HG03108 (cell line): ENCODE data around the gene B9D1.
"Not testable (repeated sequence)": the region's sequence is repeated elsewhere in the genome, so short reads cannot be mapped to it uniquely, and the experiment has no call there.

Experiments
- ATAC-seq: cut with Tn5 transposase; IDR thresholded peaks from one replicate; pipeline ENCODE4 v1.9.1; 2021; ENCODE audit warnings: moderate library complexity; ENCODE audit not compliant: unreplicated experiment

B9D1 gene

GRCh38 chr17:19360772-19361171 lies 1.8 kb downstream of the B9D1 start:
- no peak for ATAC-seq

- no peak for ATAC-seq
These were observed 2.7 kb downstream of the B9D1 start for GRCh38 chr17:19359856-19360255.

GRCh38 chr17:19359151-19359550 lies 3.4 kb downstream of the B9D1 start:
- ATAC-seq, result no peak

DNA sequence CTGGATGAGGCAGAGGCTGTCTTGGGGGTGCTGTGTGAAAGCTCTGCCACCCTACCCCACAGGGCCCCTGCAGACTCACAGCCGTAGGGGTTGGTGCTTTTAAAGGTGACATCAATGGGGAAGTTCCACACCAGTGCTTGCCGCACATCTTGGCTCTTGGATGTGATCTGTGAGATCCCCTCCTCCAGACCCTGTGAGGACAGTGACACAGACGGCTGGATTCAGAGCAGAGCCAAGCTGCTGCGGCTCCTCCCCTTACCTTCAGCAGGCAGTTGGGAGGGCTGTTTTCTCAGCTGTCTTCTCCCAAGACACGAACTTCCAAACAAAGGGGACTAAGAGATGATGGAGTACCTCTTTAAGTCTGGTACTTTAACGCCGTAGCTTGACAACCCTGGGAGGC lies 4.8 kb downstream of the B9D1 start:
- no peak for ATAC-seq

- ATAC-seq, result no peak
These were observed 5.2 kb downstream of the B9D1 start for GRCh38 chr17:19357351-19357750.

- no peak for ATAC-seq
These were observed 7.8 kb downstream of the B9D1 start for GRCh38 chr17:19354748-19355147.

GRCh38 chr17:19353401-19353800 lies 9.1 kb downstream of the B9D1 start:
- not testable (repeated sequence) for ATAC-seq

- ATAC-seq, result no peak
These were observed 13.7 kb downstream of the B9D1 start for GRCh38 chr17:19348806-19349205.

- no peak for ATAC-seq
These were observed 14.4 kb downstream of the B9D1 start for GRCh38 chr17:19348081-19348650.

- no peak for ATAC-seq
These were observed 15.0 kb downstream of the B9D1 start for GRCh38 chr17:19347323-19348080.

GRCh38 chr17:19346351-19347255 lies 15.9 kb downstream of the B9D1 start:
- no peak for ATAC-seq

DNA sequence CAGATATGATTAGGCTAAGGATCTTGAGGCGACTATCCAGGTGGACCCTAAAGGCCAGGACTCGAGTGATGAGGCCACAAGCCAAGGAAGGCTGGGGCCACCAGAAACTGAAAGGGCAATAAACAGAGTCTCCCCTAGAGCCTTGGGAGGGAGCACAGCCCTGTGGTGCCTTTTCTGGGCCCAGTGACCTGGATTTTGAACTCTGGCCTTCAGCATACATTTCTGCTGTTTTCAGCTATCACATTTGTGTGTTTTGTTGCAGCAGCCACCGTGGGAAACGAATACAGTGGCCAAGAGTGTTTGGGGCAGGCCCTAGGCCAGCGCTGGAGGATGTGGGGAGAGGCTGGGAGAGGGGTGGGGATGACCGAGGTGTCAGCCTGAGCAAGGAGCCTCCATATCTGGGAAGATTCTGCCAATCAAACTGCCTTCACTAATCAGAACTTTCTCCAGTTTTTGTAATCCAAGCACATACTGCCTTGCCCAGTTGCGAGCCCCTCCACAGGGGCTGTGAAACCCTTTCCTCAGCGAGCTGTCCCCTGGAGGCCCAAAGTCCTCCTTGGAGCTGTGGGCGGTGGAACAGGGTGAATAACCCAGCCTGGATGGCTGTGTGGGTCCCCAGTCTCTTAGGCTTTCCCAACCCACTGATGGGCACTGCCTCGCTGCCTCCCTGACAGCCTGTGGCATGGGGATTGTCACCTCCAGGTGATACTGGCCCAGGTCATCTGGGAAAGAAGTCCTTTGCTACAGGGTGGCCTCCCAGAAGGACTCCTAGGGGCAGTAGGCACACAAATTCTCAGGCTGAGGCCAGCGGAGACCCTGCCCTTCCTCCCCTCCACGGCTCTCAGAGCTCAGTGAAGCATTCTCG lies 16.8 kb downstream of the B9D1 start:
- no peak for ATAC-seq

GRCh38 chr17:19345067-19345460 lies 17.5 kb downstream of the B9D1 start:
- ATAC-seq, result no peak

DNA sequence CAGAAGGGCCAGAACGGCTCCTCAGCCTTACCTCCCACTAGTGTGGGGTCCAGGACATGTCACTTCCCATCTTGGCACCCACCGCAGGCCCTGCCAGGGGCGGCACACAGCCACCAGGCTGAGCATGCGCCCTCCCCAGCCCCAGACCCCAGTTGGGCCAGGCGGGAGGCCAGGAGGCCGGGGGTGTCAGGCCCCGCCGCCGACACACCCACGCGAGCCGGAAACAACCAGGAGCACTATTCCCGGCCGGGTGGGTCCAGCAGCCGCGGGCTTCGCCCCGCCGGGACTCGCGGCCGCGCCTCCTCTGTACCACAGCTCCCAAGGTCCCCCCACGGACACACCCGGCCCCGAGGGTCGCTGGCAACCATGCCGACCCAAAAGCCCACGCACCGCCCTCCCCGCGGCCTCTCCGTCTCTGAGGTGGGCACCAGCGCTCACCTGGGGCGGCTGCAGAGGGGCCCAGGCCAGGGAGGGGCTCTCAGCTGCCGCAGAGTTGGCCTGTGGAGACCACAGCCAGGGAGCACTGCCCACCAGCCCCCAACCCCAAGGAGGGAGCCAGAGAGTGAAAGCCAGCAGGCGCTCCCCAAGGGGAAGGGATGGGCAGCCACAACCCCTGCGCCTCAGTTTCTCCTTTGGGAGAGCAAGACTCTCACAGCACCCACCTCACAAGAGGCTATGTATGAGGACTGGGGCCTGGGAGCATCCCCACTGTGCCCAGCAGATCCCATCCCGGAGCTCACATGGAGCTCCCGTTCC lies 18.0 kb downstream of the B9D1 start:
- no peak for ATAC-seq

DNA sequence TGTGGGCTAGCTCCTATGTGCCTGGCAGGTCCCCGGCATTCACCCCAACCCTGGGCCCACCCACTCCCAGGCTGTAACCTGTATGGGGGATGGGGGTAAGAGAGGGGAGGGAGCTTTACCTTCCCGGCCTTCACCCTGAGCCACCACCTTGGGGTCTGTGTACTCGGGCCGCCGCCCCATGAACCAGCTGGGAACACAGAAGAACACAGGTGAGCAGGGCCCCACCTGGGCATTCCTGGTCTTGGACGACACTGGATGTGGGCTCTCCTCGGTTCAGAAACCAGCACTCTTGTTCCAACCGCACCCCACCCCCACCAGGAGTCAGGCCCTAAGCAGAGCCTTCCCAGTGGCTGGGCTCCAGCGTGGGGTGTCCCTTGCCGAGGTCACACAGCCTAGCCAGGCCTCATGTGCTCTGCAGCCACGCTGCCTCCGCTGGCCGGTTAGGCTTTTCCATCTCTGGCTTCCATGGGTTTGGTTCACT lies 18.8 kb downstream of the B9D1 start:
- no peak for ATAC-seq

GRCh38 chr17:19343256-19343630 lies 19.3 kb downstream of the B9D1 start:
- no peak for ATAC-seq

GRCh38 chr17:19342611-19343255 lies 19.8 kb downstream of the B9D1 start:
- no peak for ATAC-seq

GRCh38 chr17:19341641-19342610 lies 20.6 kb downstream of the B9D1 start:
- no peak for ATAC-seq
